ENCODE results near the gene IGF2BP2. TPM values are rescaled to one million over a fixed set of nuclear protein-coding genes. Genes with fewer than 3 reads are reported as not detected.
A peak's percentile ranks its signal among the peaks of the same experiment; 100 is the strongest.

The IGF2BP2 gene
- total and polyA plus RNA-seq, 2 of the 13 experiments (the other 11 are each of a cell fraction or from before 2014, with no cell fraction given): 6.5 to 46.0 TPM

DNA sequence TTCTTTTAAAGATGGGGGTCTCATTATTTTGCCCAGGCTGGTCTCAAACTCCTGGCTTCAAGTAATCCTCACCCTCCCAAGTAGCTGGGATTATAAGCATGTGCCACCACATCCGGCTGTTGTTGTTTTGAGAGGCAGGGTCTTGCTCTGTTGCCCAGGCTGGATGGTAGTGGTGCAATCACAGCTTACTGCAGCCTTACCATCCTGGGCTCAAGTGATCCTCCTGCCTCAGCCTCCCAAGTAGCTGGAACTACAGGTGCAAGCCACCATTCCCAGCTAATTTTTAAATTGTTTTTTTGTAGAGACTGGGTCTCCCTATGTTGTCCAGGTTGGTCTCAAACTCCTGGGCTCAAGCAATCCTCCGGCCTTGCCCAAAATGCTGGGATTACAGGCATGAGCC is 133.2 kb downstream of the IGF2BP2 start:
- FAIRE-seq (no peak), ATAC-seq (no peak), DNase-seq (ENCODE audit: low spot score) (no peak)
- H3K4me3 ChIP-seq (replicated peaks in 1 of 3; ENCODE audit: insufficient read depth in 1 of 3, low read depth in 2 of 3, low read length in 3 of 3): no peak overlapping the region
- H3K36me3 ChIP-seq (replicated peaks in 1 of 2; ENCODE audit: control insufficient read depth in 1 of 2, insufficient read depth in 2 of 2, low read length in 2 of 2): peaks cover 27 to 62% of the 10 kb centered on the region in 2 experiments
- in situ Hi-C loops (cut with HindIII; ENCODE audit: extremely low pct_ligation_motif_present, low pct_unique_long_range_greater_than_20kb): no loop called here
- no TSS peak for BruUV-seq (replicated peaks)
- intact Hi-C loops (cut with micrococcal nuclease; ENCODE audit: unreplicated experiment): no loop called here
- H3K27me3 ChIP-seq (ENCODE audit: control insufficient read depth in 1 of 2, insufficient read depth in 2 of 2, low read length in 2 of 2): no peaks in the 10 kb centered on the region
- ChIA-PET CTCF (ENCODE audit: low intra/inter-chr PET ratio, low total read pairs) (no interaction called here), POLR2A (no interaction called here)
- no peak overlapping the region for H2AFZ ChIP-seq (ENCODE audit: low read length)
- H3K4me2 ChIP-seq (ENCODE audit: low read depth, low read length): no peak overlapping the region
- H3K9me3 ChIP-seq (ENCODE audit: low read length): no peaks in the 10 kb centered on the region
- TF ChIP-seq ZNF121 (CRISPR knock-in tag; IDR thresholded peaks at IDR 0.05): peak; percentile 35; the same call in 1 of the 2 replicates
- TF ChIP-seq, protein P1, sequence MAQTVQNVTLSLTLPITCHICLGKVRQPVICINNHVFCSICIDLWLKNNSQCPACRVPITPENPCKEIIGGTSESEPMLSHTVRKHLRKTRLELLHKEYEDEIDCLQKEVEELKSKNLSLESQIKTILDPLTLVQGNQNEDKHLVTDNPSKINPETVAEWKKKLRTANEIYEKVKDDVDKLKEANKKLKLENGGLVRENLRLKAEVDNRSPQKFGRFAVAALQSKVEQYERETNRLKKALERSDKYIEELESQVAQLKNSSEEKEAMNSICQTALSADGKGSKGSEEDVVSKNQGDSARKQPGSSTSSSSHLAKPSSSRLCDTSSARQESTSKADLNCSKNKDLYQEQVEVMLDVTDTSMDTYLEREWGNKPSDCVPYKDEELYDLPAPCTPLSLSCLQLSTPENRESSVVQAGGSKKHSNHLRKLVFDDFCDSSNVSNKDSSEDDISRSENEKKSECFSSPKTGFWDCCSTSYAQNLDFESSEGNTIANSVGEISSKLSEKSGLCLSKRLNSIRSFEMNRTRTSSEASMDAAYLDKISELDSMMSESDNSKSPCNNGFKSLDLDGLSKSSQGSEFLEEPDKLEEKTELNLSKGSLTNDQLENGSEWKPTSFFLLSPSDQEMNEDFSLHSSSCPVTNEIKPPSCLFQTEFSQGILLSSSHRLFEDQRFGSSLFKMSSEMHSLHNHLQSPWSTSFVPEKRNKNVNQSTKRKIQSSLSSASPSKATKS (CRISPR knock-in tag; IDR thresholded peaks at IDR 0.05): no peak
- no peak overlapping the region for H3K27ac ChIP-seq (ENCODE audit: extremely low read length, insufficient read depth, low read length)
- no peak overlapping the region for H3K9ac ChIP-seq (ENCODE audit: insufficient read depth, low read depth, low read length)
- 100% methylated on average over 2 of the region's 2 CpGs for WGBS (ENCODE audit: low lambda C conversion rate)
- H3K4me1 ChIP-seq (ENCODE audit: insufficient read depth, low read length): 0 out of 2 replicates have a peak, but pooled peaks cover 9% of the 10 kb centered on the region
- H4K20me1 ChIP-seq (ENCODE audit: insufficient read depth, low read length): peaks cover 6% of the 10 kb centered on the region; the same call in 1 of the 2 replicates
- peaks cover 7% of the 10 kb centered on the region for H3K79me2 ChIP-seq (ENCODE audit: insufficient read depth, low read length)

DNA sequence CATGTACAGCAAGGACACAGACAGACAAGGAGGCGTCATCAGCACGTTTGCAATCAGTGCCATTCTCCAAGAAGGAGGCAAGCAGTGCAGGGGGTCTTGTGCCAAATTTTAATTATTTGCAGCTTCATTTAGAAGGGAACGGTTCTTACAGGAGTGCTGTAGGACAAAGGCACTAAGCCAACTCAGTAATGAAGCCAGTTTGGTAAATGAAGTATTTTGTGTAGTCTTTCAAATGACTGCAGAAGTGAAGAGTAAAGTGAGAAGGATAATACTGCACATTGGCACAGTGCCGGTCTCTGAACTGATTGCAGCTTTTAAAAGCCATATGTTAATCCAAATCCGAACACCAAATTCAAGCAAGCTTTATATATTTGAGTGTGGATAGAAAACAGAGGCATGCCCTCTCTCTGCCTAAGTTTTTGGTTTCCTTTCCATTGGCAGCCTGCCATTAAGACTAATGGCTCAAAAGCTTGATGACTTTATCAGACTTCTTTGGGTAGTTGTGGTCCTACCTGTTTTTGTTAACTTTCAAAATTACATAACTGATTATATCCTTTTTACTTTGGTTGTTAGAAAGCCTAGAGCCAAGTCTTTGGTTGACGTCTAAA is 137.5 kb downstream of the IGF2BP2 start:
- POLR2A ChIA-PET: no interaction called here
- H3K27ac ChIP-seq (ENCODE audit: extremely low read length, insufficient read depth, low read length): no peak overlapping the region
- intact Hi-C loops (cut with micrococcal nuclease; ENCODE audit: unreplicated experiment): no loop called here
- DNase-seq (ENCODE audit: low spot score) (no peak), ATAC-seq (no peak), FAIRE-seq (no peak)
- H3K36me3 ChIP-seq (replicated peaks in 1 of 2; ENCODE audit: control insufficient read depth in 1 of 2, insufficient read depth in 2 of 2, low read length in 2 of 2): peaks cover 37 to 70% of the 10 kb centered on the region in 2 experiments
- H4K20me1 ChIP-seq (ENCODE audit: insufficient read depth, low read length): peaks cover 6% of the 10 kb centered on the region; the same call in 1 of the 2 replicates
- no peak overlapping the region for H3K4me3 ChIP-seq (replicated peaks in 1 of 3; ENCODE audit: insufficient read depth in 1 of 3, low read depth in 2 of 3, low read length in 3 of 3)
- H3K4me2 ChIP-seq (ENCODE audit: low read depth, low read length): no peak overlapping the region
- WGBS (ENCODE audit: low lambda C conversion rate): 97% methylated on average over 6 of the region's 6 CpGs
- H3K27me3 ChIP-seq (ENCODE audit: control insufficient read depth in 1 of 2, insufficient read depth in 2 of 2, low read length in 2 of 2): no peaks in the 10 kb centered on the region
- H3K9ac ChIP-seq (ENCODE audit: insufficient read depth, low read depth, low read length): no peak overlapping the region
- no peaks in the 10 kb centered on the region for H3K9me3 ChIP-seq (ENCODE audit: low read length)
- peaks cover 3% of the 10 kb centered on the region for H3K79me2 ChIP-seq (ENCODE audit: insufficient read depth, low read length)
- in situ Hi-C loops (cut with HindIII; ENCODE audit: extremely low pct_ligation_motif_present, low pct_unique_long_range_greater_than_20kb): loop anchor here (10.0 kb wide), 1 partner anchor 207 kb away; no protein-coding TSS in a partner anchor
- CTCF ChIA-PET (ENCODE audit: low intra/inter-chr PET ratio, low total read pairs): no interaction called here
- no peak overlapping the region for H2AFZ ChIP-seq (ENCODE audit: low read length)
- no TSS peak for BruUV-seq (replicated peaks)
- no peaks in the 10 kb centered on the region for H3K4me1 ChIP-seq (ENCODE audit: insufficient read depth, low read length)
- TF ChIP-seq, protein P2, sequence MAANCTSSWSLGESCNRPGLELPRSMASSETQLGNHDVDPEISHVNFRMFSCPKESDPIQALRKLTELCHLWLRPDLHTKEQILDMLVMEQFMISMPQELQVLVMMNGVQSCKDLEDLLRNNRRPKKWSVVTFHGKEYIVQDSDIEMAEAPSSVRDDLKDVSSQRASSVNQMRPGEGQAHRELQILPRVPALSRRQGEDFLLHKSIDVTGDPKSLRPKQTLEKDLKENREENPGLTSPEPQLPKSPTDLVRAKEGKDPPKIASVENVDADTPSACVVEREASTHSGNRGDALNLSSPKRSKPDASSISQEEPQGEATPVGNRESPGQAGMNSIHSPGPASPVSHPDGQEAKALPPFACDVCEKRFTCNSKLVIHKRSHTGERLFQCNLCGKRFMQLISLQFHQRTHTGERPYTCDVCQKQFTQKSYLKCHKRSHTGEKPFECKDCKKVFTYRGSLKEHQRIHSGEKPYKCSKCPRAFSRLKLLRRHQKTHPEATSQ (CRISPR knock-in tag; IDR thresholded peaks at IDR 0.05; ENCODE audit: borderline replicate concordance): no peak
- TF ChIP-seq HNRNPK (IDR thresholded peaks at IDR 0.05; ENCODE audit: low read depth, low read length, poor library complexity, severe bottlenecking) (no peak), ZKSCAN8 (CRISPR knock-in tag; IDR thresholded peaks at IDR 0.05; ENCODE audit: borderline replicate concordance) (no peak), ZFP37 (CRISPR knock-in tag; IDR thresholded peaks at IDR 0.05; ENCODE audit: borderline replicate concordance) (no peak), MIER3 (CRISPR knock-in tag; IDR thresholded peaks at IDR 0.05; ENCODE audit: borderline replicate concordance) (no peak), CAMTA2 (CRISPR knock-in tag; IDR thresholded peaks at IDR 0.05; ENCODE audit: borderline replicate concordance) (no peak)
- TF ChIP-seq, protein P3, sequence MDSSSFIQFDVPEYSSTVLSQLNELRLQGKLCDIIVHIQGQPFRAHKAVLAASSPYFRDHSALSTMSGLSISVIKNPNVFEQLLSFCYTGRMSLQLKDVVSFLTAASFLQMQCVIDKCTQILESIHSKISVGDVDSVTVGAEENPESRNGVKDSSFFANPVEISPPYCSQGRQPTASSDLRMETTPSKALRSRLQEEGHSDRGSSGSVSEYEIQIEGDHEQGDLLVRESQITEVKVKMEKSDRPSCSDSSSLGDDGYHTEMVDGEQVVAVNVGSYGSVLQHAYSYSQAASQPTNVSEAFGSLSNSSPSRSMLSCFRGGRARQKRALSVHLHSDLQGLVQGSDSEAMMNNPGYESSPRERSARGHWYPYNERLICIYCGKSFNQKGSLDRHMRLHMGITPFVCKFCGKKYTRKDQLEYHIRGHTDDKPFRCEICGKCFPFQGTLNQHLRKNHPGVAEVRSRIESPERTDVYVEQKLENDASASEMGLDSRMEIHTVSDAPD (CRISPR knock-in tag; IDR thresholded peaks at IDR 0.05): no peak
- TF ChIP-seq, protein P4, sequence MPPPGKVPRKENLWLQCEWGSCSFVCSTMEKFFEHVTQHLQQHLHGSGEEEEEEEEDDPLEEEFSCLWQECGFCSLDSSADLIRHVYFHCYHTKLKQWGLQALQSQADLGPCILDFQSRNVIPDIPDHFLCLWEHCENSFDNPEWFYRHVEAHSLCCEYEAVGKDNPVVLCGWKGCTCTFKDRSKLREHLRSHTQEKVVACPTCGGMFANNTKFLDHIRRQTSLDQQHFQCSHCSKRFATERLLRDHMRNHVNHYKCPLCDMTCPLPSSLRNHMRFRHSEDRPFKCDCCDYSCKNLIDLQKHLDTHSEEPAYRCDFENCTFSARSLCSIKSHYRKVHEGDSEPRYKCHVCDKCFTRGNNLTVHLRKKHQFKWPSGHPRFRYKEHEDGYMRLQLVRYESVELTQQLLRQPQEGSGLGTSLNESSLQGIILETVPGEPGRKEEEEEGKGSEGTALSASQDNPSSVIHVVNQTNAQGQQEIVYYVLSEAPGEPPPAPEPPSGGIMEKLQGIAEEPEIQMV (CRISPR knock-in tag; IDR thresholded peaks at IDR 0.05; ENCODE audit: low read depth): no peak
